Measurements from ENCODE around the gene ZNF75A. TPM values are rescaled to one million over a fixed set of nuclear protein-coding genes. Genes with fewer than 3 reads are reported as not detected.
"Not testable (repeated sequence)": the region's sequence is repeated elsewhere in the genome, so short reads cannot be mapped to it uniquely, and the experiment has no call there.

The ZNF75A gene
- 30.6 and 35.1 TPM in 2 replicates for polyA plus RNA-seq (2014; cell fraction: cytosol; rRNA removed)
- 34.6 and 41.7 TPM in 2 replicates for polyA plus RNA-seq (2014; cell fraction: nucleus; rRNA removed)

DNA sequence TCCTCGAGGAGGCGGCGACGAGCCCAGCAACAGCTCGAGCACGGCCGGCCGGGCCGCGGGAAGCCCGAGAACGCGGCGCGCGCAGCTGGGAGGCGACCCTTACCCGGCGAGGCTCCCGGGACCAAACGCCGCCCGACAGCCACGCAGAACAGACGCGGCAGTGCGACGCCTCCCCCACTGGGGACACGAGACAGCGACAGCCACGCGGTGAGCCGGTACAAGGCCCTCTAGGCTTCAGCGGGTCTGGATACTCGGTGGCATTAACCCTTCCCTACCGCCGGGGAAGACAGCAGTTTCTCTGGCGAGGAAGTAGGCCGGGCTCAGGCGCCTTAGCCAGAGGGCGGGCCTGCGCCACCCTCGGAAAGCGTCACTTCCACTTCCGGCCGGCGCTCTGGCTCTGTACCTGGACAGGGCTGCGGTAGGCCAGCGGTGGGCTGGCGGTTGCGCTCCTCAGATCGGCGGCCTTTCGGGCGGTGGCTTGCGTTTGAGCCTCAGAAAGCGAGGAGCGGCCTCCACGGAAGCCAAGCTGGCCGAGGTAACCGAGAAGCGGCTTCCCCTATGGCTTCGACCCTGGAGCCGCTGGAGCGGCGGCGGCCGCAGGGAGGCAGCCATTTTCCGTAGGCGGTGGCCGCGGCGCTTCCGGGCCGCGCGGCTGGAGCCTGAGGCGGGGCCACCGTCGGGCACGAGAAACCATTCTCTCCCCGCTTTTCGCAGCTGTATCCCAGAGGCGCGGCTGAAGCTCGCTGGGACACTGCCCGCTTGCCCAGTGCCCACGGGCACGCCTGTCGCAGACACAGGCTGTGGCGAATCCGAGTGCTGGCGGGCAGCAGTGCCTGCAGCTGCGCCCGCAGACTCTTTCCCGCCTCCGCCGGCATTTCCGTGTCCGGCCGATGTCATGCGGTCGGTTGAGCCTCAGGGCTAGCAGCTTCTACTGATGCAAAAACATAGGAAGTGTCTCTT lies at the start of gene ZNF75A, which contains the start of gene TIGD7:
ZNF75A (plus strand) TSS at position 389 of the 960 bp plus-strand sequence. CDS start 2,932 bp downstream, outside the sequence.
TIGD7 (minus strand) TSS at position 322 of the 960 bp plus-strand sequence. CDS start 4,816 bp downstream, outside the sequence.
- DNase-seq (ENCODE audit: low spot score) = peak; percentile 89

DNA sequence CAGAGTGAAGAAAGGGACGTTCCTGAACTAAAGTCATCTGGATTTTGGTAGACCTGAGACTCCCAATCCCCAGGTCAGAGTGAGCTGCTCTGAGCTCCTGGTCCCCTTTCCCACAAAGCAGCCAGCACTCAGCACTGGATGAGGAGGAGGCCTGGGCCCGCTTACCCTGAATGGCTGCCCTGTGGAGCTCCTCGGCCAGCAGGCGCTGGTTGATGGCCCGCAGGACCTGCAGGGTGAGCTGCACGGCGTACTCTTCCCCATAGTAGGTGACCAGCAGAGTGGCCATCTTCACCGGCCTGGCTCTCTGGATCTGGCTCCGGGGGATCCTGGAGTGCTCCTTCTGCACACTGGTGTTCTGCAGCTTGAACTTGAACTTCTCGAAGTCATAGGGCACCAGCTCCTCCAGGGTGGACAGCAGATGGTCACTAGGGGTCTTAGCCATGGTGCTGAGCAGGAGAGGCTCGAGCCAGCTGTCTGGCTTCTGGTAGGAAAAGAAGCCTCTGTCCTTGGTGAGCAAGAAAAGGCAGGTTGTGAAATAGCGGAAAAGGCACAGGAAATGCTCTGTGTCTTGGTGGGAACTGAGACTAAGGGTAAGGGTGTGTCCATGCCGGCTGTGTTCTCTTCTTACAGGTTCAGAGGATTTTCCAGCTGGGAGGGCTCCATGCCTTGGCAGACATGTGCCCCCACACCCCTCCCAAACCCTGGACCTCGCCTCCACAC lies 49.0 kb upstream of the ZNF75A start, which contains the start of gene MEFV:
MEFV (minus strand) TSS at position 488 of the 720 bp plus-strand sequence; CDS start at position 442, 46 bp downstream.
- DNase-seq (ENCODE audit: low spot score) = no peak

DNA sequence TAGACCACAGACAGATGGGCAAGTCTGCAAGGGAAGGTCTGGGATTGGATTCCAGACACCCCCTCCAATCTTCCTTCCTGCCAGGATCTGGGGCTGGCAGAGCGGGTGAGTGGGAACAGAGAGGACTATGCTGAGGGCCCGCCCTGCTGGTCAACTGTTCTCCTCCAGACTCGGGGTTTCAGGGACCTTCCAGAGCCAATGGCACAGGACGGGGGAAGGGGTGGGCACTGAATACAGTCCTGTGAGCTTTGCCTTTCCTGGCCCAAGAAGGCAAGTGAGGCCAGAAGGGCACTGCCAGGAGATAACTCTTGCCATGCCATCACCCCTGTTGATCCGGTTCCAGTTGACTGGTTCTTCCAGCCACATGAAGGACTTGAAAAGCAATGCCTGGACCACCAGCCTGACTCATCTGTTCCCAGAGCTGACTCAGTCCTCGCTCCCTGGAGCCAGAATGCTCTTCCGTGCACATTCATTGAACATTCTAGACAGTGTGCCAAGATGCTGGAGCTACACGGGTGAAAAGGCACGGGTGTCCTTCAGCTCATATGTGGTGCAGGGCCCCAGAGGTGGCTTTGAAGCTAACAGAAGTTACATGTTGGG lies 48.3 kb upstream of the ZNF75A start:
- DNase-seq (ENCODE audit: low spot score) = no peak

DNA sequence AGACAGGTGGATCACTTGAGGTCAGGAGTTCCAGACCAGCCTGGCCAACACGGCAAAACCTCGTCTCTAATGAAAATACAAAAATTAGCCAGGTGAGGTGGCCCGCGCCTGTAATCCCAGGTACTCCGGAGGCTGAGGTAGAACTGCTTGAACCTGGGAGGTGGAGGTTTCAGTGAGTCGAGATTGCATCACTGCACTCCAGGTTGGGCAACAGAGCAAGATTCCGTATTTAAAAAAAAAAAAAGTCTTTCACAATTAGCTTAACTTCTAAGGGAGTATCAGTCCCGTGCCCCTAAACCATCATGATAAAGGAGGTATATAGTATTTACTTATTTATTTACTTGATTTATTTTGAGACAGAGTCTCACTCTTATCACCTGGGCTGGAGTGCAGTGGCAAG lies 45.5 kb upstream of the ZNF75A start:
- no peak for DNase-seq (ENCODE audit: low spot score)

DNA sequence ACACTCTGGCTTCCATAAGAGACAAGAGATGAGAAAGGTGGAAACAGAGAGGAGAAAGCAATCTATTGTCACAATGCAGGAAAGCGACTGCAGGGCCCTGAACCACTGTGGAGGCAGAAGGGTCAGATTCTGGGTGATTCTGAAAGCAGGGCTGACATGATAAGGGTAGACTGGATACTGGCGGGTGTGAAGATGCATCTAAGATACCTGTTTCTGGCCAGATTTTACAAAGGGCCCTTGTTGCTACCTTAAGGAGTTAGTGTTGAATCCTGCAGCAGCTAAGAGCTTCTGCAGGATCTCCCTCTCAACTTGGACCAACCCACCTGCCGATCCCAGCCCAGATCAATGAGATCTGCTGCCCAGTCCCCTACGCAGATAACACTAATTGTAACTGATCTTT lies 42.8 kb upstream of the ZNF75A start:
- no peak for DNase-seq (ENCODE audit: low spot score)

DNA sequence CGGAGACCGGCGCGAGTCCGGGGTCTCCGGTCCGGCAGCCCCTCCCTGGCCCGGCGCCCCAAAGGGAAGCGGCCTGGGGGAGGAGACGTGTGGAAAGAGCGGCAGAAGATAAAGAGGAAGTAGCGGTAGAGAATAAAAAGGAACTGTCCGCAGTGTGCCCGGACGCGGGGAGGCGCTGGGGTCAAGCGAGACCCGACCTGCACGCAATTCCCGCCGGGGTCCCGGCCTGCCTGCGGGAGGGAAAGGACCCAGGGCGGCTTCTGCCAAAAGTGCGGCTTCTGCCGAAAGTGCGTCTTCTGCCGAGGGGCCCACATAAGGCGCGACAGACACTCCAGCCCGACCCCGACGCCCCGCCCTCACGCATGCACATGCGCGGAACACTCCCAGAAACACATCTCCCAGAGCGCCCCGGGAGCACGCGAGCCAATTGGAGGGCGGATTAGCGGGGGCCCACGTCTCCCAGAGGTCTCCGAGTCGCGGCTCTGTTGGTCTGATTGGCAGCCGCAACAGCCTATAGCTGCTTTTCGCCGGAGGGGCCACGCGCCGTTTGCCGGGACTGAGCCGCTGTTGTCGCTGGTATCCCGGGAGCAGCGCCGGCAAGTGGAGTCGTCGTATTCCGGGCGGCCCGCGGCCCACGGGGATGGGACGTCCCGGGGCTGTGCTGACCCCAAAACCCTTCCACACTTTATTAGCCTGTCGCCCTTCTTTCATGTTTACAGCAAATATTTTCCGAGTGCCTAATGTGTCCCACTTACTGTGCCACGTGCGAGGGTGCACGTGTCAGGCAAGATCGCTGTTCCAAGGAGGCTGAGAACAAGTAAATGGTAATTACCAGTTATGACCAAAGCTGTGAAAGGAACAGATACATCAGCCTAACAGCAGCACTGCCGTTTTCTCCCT lies 40.9 kb upstream of the ZNF75A start:
- DNase-seq (ENCODE audit: low spot score) = peak; percentile 98

DNA sequence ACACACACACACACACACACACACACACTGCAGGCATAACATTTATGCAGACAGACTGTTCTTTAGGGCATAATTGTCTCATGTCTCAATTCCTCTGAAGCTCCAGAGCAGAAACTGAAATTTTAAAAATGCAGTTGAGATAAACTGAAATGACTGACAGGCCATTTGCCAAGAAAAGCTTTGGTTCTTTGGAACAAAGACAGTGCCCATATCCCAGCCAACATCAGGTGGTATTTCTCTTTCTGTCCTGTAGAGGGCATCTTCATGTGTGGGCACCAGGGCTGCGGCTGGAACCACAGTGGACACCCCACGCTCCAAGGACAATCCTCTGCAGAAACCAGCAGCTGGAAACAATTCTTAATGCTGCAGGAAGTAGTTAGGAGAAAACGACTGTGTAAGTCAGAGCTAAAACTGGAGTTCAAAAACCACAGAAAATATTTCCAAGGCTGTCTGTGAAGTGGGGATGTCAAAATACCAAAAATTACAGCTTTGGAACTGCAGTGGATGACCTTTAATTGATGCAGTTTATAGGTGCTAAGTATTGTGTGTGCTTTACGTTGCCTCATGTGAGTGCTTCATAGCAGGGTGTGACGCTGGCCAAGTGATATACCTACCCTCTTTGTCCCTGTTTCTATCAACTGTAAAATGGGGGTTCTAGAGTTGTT lies 38.3 kb upstream of the ZNF75A start:
- no peak for DNase-seq (ENCODE audit: low spot score)

DNA sequence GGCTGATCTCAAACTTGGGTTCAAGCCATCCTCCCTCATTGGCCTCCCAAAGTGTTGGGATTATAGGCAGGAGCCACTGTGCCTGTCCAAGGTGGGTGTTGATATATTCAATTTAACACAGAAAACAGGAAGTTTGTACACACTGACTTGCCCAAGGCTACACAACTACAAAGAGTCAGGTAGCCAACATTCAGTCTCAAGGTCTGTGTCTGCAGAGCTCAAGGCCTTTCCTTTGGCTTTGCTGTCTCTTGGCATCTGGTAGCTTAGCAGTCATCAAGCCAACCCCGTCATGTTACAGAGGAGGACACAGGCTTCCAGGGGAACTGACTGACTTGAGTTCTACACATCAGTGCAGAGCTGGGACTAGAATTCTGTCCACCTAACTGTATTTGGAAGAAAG lies 37.0 kb upstream of the ZNF75A start:
- DNase-seq (ENCODE audit: low spot score) = no peak

DNA sequence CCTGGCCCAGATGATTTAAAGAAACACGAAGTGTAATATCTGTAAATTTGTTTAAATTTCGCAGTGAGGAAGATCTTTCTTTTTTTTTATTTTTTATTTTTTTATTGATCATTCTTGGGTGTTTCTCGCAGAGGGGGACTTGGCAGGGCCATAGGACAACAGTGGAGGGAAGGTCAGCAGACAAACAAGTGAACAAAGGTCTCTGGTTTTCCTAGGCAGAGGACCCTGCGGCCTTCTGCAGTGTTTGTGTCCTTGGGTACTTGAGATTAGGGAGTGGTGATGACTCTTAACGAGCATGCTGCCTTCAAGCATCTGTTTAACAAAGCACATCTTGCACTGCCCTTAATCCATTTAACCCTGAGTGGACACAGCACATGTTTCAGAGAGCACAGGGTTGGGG lies 34.6 kb upstream of the ZNF75A start:
- not testable (repeated sequence) for DNase-seq (ENCODE audit: low spot score)

DNA sequence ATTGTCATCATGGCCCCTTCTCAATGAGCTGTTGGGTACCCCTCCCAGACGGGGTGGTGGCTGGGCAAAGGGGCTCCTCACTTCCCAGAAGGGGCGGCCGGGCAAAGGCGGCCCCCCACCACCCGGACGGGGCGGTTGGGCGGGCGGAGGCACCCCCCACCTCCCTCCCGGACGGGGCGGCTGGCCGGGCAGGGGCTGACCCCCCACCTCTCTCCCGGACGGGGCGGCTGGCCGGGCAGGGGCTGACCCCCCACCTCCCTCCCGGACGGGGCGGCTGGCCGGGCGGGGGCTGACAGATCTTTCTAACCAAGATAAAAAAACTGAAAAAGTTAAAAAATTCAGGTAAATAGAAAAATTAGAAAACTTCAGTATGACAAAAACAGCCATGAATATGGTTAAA lies 34.0 kb upstream of the ZNF75A start:
- DNase-seq (ENCODE audit: low spot score) = not testable (repeated sequence)

DNA sequence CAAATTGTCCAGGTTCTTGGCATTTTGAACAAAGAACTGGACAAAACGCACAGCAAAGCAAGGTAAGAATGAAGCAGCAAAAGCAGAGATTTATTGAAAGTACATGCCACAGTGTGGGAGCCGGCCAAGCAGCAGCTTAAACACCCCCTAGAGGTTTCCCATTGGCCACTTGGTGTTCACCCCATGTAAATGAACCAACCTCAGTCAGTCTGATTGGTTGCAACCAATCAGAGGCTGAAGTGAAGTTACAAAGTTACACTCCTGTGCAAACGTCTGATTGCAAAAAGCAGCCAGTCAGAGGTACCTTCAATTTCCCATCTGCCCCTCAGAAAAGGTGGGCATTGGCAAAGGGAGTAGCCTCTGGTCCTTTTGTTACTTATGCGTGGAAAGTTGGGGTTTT lies 30.8 kb upstream of the ZNF75A start:
- no peak for DNase-seq (ENCODE audit: low spot score)

DNA sequence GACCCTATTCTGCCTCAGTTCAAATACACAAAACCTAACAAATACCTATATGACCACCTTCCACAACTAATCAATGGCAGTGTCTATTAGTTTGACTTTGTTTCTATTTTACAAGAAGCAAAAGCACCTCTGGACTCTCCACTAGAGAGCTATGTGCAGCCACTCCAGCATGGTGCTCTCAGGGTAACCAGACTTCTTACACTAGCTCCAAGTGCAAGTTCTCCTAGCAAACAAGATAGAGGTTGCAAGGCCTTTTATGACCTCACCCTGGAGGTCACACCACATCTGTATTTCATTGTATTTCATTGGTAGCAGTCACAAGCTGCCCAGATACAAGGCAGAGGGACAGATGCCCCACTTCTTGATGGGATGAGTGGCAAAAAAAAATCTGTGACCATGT lies 30.4 kb upstream of the ZNF75A start:
- DNase-seq (ENCODE audit: low spot score) = no peak

DNA sequence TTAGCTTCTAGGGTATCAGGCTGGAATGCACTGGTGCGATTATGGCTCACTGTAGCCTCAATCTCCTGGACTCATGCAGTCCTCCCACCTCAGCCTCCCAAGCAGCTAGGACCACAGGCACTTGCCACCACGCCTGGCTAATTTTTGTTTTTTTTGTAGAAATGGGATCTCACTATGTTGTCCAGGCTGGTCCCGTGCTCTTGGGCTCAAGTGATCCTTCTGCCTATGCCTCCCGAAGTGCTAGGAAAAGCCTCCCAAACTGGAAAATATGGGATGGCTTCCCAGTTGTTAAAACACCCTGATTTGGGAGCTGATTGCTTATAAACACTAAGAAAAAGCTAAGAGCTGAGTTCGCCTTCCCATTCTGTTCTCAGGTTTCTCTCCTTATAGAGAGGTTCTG lies 28.6 kb upstream of the ZNF75A start:
- no peak for DNase-seq (ENCODE audit: low spot score)

DNA sequence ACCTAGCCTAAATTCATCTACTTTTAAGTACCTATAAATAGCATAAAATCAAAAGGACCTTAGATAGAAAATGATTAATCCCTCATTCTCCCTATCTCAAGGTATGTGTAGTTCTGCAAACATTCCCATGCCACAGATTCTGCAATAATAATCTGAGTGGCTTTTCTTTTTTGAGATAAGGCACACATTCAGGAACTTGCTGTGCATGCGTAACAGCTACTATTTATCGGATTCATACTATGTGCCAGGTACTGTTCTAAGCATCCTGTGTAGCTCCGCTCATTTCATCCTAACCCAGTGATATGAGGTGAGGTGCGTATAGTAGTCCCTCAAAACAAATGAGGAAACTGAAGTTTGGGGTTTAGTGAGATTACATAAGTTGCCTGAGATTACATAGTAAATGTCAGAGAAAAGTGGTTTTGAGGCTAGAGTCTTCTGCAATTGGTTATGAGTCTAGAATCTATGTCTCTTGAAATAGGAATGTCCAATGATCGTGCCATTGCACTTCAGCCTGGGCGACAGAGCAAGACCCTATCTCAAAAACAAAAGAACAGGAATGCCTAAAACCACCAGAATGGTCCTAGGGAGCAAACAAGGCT lies 24.0 kb upstream of the ZNF75A start:
- DNase-seq (ENCODE audit: low spot score) = no peak

DNA sequence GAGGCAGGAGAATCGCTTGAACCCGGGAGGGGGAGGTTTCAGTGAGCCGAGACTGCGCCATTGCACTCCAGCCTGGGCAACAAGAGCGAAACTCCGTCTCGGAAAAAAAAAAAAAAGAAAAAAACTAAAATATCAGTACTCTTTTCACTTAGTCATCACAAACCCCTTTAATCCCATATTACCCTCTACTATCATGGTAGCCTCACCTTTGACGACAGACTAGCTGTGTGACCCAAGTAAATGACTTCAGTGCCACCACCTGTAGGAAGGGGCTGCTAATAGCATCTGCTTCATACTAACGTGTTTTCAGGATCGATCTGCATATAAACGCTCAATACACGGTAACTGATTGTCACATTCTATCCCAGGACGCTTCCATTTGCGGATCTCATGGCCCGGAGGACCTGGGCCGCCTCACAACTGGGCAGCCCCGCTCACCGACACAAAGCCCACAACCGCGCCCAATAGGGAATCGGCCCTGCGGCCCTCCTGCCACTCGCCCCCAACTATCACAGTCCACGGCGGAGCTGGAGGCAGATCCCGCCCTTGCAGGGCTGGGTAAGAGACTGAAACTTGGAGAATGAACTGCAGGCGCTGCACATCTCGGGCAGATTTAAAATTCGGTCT lies 23.1 kb upstream of the ZNF75A start:
- peak; percentile 88 for DNase-seq (ENCODE audit: low spot score)

DNA sequence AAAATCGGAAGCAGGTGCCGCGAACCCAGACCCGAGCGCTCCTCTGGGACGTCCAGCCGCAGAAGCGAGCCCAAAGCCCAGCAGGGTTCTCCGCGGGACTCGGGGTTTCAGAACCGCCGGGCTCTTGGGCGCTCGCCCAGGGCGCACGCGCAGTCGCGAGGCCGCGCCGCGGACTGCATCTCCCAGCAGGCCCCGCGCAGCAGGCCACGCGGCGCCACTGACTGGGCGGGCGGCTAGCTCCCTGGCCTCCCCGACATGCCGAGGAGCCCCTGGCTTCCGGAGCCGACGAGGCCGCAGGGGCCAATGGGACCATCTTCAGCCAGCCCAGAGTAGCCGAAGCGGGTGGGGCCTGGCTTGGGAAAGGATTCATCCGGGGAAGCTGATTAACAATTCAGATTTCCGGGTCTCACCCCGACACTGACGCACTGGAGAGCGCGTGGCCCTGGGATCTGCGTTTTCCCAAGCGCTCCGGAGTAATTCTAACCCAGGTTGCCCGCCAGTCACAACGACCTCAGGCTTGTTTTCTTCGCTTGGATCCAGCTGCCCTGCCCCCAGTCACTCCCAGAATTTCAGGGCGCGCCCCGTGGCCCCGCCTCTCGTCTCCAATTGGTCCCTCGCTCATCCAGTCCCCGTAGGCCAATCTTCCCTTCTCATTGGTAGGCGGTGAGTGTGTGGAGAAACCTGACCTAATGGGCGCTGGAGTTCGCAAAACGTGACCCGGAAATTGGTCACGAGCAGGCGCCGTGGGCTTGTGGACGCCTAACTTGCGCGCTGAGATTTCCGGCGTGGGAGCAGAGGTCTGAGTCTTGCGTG lies 22.4 kb upstream of the ZNF75A start, which contains the start of gene ZNF263:
ZNF263 (plus strand) TSS at position 762 of the 813 bp plus-strand sequence. CDS start 328 bp downstream, outside the sequence.
- DNase-seq (ENCODE audit: low spot score) = peak; percentile 97

DNA sequence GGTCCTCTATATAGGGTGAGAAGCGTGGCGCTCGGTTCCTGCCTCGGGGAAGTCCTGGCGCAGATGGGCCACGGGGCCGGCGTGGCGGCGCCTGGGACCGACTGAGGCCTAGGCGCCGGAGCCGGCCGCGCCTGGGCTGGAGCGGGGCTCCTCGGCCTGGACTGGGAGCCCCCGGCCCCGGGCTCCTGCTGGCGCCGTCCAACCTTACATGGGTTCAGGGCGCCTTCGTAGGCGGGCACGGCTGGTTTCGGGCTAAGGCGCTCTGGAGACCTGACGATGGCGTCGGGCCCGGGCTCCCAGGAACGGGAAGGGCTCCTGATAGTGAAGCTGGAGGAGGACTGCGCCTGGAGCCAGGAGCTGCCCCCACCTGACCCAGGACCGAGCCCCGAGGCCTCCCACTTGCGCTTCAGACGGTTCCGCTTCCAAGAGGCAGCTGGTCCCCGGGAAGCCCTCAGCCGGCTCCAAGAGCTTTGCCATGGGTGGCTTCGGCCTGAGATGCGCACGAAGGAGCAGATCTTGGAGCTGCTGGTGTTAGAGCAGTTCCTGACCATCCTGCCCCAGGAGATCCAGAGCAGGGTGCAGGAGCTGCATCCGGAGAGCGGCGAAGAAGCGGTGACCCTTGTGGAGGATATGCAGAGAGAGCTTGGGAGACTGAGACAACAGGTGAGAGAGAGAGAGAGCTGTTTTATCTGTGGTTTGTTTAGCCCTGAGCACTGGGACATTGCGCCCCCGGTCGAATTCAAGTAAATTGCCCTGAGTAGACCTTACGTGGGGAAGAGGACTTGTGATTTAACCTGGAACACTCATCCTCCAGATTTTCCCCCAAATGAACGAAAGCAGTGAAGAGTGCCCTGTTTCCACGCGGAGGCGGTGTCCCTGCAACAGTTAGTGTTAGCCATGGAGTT lies 21.5 kb upstream of the ZNF75A start:
- DNase-seq (ENCODE audit: low spot score) = no peak

Data from SK-N-DZ (cell line).